Mesendoderm (in vitro differentiated cells): Measurements from ENCODE around the gene ARHGAP26.
A peak's percentile ranks its signal among the peaks of the same experiment; 100 is the strongest.

Experiments
- DNase-seq: peaks from one replicate; pipeline ENCODE4 v3.0.0; 2013
- H2AK5ac ChIP-seq: 2 replicates; pipeline ENCODE4 v1.6.1; 2013; ENCODE audit warnings: low read length, inconsistent platforms
- H2BK120ac ChIP-seq: 2 replicates; pipeline ENCODE4 v1.6.1; 2013; ENCODE audit warnings: low read depth, mild to moderate bottlenecking, low read length, moderate library complexity, mixed read lengths
- H2BK15ac ChIP-seq: replicated peaks from 2 replicates; pipeline ENCODE4 v1.6.1; 2013; ENCODE audit warnings: low read depth, mild to moderate bottlenecking, moderate library complexity
- H2BK5ac ChIP-seq: 2 replicates; pipeline ENCODE4 v1.6.1; 2013; ENCODE audit warnings: low read length, inconsistent platforms
- H3K18ac ChIP-seq: 2 replicates; pipeline ENCODE4 v1.6.1; 2013; ENCODE audit warnings: mild to moderate bottlenecking, low read length, mixed read lengths
- H3K23ac ChIP-seq: one replicate; pipeline ENCODE4 v1.6.1; 2013; ENCODE audit warnings: low read length
- H3K27ac ChIP-seq: 2 replicates; pipeline ENCODE4 v1.5.1; 2013; ENCODE audit warnings: low read depth, mild to moderate bottlenecking, inconsistent platforms, low read length, moderate library complexity
- H3K27me3 ChIP-seq: 2 replicates; pipeline ENCODE4 v1.6.1; 2013; ENCODE audit warnings: low read length, control low read depth, mild to moderate bottlenecking, inconsistent platforms; ENCODE audit not compliant: insufficient read depth, poor library complexity
- H3K36me3 ChIP-seq: 2 replicates; pipeline ENCODE4 v1.6.1; 2013; ENCODE audit warnings: low read length, inconsistent platforms; ENCODE audit not compliant: control insufficient read depth, insufficient read depth
- H3K4ac ChIP-seq: one replicate; pipeline ENCODE4 v1.6.1; 2013; ENCODE audit warnings: low read depth, mild to moderate bottlenecking, low read length, moderate library complexity
- H3K4me1 ChIP-seq: 2 replicates; pipeline ENCODE4 v1.6.1; 2013; ENCODE audit warnings: low read depth, low read length, inconsistent platforms; ENCODE audit not compliant: control insufficient read depth
- H3K4me2 ChIP-seq: 2 replicates; pipeline ENCODE4 v1.6.1; 2013; ENCODE audit warnings: low read length
- H3K4me3 ChIP-seq: 2 replicates; pipeline ENCODE4 v1.5.1; 2013; ENCODE audit warnings: mild to moderate bottlenecking, low read length
- H3K56ac ChIP-seq: one replicate; pipeline ENCODE4 v1.6.1; 2013; ENCODE audit warnings: low read length
- H3K79me1 ChIP-seq: 2 replicates; pipeline ENCODE4 v1.6.1; 2013; ENCODE audit warnings: low read length, inconsistent platforms
- H3K79me2 ChIP-seq: 2 replicates; pipeline ENCODE4 v1.6.1; 2013; ENCODE audit warnings: mild to moderate bottlenecking, low read length; ENCODE audit not compliant: control insufficient read depth, insufficient read depth
- H3K9ac ChIP-seq: 2 replicates; pipeline ENCODE4 v1.6.1; 2013; ENCODE audit warnings: low read length, inconsistent platforms
- H4K5ac ChIP-seq: one replicate; pipeline ENCODE4 v1.6.1; 2013; ENCODE audit warnings: low read length
- H4K8ac ChIP-seq: one replicate; pipeline ENCODE4 v1.6.1; 2013; ENCODE audit warnings: low read depth, mild to moderate bottlenecking, control low read depth, low read length, moderate library complexity
- WGBS: extraction: QIAGEN DNeasy Blood & Tissue Kit; methylation state at CpG from one replicate; pipeline ENCODE4 v1.1.7; 2013; ENCODE audit warnings: low lambda C conversion rate, missing lambda C conversion rate; ENCODE audit not compliant: insufficient coverage; ENCODE audit errors: extremely low coverage; 5-methylcytosine and 5-hydroxymethylcytosine counted together

Gene ARHGAP26

DNA sequence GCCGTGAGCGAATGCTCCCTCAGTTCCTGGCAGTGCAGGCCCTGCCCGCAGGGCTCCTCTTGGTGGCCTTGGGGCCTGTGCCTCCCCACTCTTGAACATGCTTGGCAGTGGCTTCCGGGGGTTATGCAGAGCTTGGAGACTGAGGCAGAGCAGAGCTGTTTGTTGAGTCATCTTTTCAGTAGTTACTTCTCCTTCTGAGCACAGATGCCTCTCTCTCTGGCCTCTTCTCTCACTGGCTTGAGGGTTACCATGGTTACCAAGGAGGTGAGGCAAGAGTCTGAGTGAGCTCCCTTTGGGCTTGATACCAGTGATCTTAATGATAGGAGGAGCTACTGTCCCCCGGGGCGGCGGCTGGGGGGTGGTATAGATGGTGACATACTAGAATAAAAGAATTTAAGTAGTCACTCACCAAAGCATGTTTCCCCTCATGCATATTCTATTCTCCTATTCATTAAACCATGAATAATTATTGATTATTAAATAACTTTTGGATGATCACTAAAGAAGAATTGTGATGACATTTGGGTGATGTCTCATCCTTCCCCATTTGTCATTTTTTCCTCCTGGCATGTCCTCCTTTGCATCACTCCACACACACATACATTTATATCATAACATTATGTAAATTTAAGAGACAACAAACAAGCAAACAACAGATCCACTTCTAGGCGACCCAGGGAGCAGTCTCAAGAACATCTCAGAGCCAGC, 111.1 kb downstream of the ARHGAP26 start:
- Histone ChIP-seq H3K4me3 (no peak overlapping the region), H3K56ac (no peak overlapping the region), H3K79me1 (no peaks in the 10 kb centered on the region), H4K5ac (no peak overlapping the region), H3K27ac (no peak overlapping the region), H3K18ac (no peak overlapping the region), H2BK120ac (no peak overlapping the region), H3K79me2 (no peaks in the 10 kb centered on the region), H3K4me1 (no peaks in the 10 kb centered on the region), H2BK15ac (no peak overlapping the region), H3K23ac (no peak overlapping the region), H2AK5ac (no peak overlapping the region), H2BK5ac (no peak overlapping the region), H3K27me3 (no peaks in the 10 kb centered on the region), H4K8ac (no peak overlapping the region), H3K4ac (no peak overlapping the region), H3K4me2 (no peak overlapping the region), H3K36me3 (no peaks in the 10 kb centered on the region), H3K9ac (no peak overlapping the region)
- DNase-seq: peak; percentile 95
- no CpG with 5 or more reads among the region's 8 CpGs for WGBS

DNA sequence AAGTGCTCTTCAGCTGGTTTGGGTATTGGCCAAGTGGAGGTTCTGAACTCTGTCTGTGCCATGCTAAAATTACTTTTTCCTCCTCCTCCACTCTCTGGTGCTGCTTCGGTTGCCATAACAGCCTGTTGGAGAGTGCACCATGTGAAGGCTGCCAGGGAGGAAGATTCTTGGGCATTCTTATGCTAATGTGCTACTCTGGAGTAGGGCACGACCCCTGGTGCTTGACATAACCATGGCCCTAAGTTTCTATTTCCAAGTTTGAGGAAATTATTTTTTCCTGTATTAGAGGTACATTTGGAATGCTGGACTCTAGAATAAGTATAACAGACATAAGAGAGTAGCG, 111.6 kb downstream of the ARHGAP26 start:
- no peaks in the 10 kb centered on the region for H3K4me1 ChIP-seq
- no peak overlapping the region for H2BK5ac ChIP-seq
- no peak overlapping the region for H3K4ac ChIP-seq
- H3K27me3 ChIP-seq: no peaks in the 10 kb centered on the region
- no peak overlapping the region for H3K9ac ChIP-seq
- DNase-seq: peak; percentile 72
- no peaks in the 10 kb centered on the region for H3K79me2 ChIP-seq
- H3K56ac ChIP-seq: no peak overlapping the region
- no peak overlapping the region for H4K5ac ChIP-seq
- no peak overlapping the region for H3K18ac ChIP-seq
- no CpG with 5 or more reads among the region's 3 CpGs for WGBS
- H3K36me3 ChIP-seq: no peaks in the 10 kb centered on the region
- H3K79me1 ChIP-seq: no peaks in the 10 kb centered on the region
- no peak overlapping the region for H3K4me2 ChIP-seq
- no peak overlapping the region for H4K8ac ChIP-seq
- H3K4me3 ChIP-seq: no peak overlapping the region
- H2AK5ac ChIP-seq: no peak overlapping the region
- H3K23ac ChIP-seq: no peak overlapping the region
- no peak overlapping the region for H3K27ac ChIP-seq
- no peak overlapping the region for H2BK15ac ChIP-seq
- no peak overlapping the region for H2BK120ac ChIP-seq

DNA sequence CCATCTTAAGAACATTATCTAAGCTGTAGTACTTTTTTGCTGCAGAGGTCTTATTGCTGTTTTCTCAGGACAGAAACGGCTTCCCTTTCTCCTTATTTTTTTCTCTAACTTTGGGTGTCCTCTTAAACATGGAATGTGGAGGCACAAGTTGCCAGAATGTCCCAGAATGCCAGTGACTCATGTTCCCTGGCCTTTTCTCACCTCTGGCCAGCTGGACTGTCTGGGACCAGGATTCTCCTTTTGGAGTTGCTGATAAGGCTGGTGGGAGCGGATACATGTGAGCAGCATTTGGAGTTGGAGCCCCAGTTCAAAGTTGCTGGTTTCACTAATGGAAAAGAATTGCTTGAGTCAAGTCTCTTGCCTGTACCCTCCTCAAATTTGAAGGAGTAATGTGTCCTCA, 112.8 kb downstream of the ARHGAP26 start:
- H4K8ac ChIP-seq: no peak overlapping the region
- WGBS: no CpG with 5 or more reads among the region's 2 CpGs
- H4K5ac ChIP-seq: no peak overlapping the region
- no peaks in the 10 kb centered on the region for H3K79me2 ChIP-seq
- H3K4ac ChIP-seq: no peak overlapping the region
- no peak overlapping the region for H3K27ac ChIP-seq
- no peak for DNase-seq
- no peak overlapping the region for H2BK120ac ChIP-seq
- H3K9ac ChIP-seq: no peak overlapping the region
- no peak overlapping the region for H2BK15ac ChIP-seq
- H2AK5ac ChIP-seq: no peak overlapping the region
- H3K23ac ChIP-seq: no peak overlapping the region
- no peak overlapping the region for H3K18ac ChIP-seq
- H3K4me3 ChIP-seq: no peak overlapping the region
- no peaks in the 10 kb centered on the region for H3K4me1 ChIP-seq
- no peaks in the 10 kb centered on the region for H3K36me3 ChIP-seq
- H3K27me3 ChIP-seq: no peaks in the 10 kb centered on the region
- H2BK5ac ChIP-seq: no peak overlapping the region
- H3K79me1 ChIP-seq: no peaks in the 10 kb centered on the region
- H3K56ac ChIP-seq: no peak overlapping the region
- H3K4me2 ChIP-seq: no peak overlapping the region

DNA sequence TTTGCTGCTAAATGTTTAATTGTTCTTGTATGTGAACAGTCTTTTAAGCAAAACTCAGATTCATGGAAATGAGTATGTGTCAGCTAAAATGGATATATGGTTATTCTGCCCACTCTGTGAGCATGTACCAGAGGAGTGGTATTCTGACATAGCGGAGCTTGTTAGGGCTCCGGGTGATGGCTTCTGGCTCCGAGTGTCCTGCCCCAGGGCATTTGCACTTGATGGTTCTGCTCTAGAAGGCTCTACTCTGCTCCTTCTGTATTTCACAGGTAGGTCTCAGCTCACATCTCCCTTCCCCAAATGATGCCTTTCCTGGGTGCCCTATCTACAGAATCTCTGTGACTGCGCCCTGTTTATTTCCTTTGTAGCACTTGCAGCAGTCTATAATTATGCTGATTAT, 113.3 kb downstream of the ARHGAP26 start:
- H4K8ac ChIP-seq: no peak overlapping the region
- H2BK5ac ChIP-seq: no peak overlapping the region
- no peak overlapping the region for H3K4me2 ChIP-seq
- no peak overlapping the region for H3K18ac ChIP-seq
- DNase-seq: no peak
- no CpG with 5 or more reads among the region's 4 CpGs for WGBS
- H2BK120ac ChIP-seq: no peak overlapping the region
- H3K4me3 ChIP-seq: no peak overlapping the region
- no peak overlapping the region for H3K27ac ChIP-seq
- no peaks in the 10 kb centered on the region for H3K36me3 ChIP-seq
- H3K56ac ChIP-seq: no peak overlapping the region
- no peak overlapping the region for H3K23ac ChIP-seq
- no peak overlapping the region for H2BK15ac ChIP-seq
- no peaks in the 10 kb centered on the region for H3K4me1 ChIP-seq
- H3K79me2 ChIP-seq: no peaks in the 10 kb centered on the region
- no peaks in the 10 kb centered on the region for H3K79me1 ChIP-seq
- H3K9ac ChIP-seq: no peak overlapping the region
- no peak overlapping the region for H2AK5ac ChIP-seq
- H3K4ac ChIP-seq: no peak overlapping the region
- H4K5ac ChIP-seq: no peak overlapping the region
- no peaks in the 10 kb centered on the region for H3K27me3 ChIP-seq

DNA sequence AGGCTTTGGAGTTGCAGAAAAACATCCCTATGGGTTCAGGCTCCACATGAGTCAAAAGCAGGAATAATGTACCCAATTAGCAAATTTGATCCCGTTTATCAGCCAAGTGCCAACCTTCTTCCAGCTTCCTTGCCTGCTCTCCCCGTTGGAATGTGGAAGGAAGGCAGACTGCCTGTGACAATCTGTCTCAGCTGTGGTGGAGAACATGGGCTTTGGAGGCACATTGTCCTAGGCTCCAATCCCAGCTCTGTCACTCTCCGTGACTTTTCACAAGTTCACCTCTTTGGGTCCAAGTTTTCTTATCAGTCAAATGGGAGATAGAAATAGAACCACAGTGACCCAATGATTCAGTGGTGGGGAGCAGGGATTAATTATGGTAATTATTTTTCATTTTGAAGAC, 113.9 kb downstream of the ARHGAP26 start:
- H3K56ac ChIP-seq: no peak overlapping the region
- no peak overlapping the region for H2BK15ac ChIP-seq
- no peaks in the 10 kb centered on the region for H3K79me1 ChIP-seq
- H3K18ac ChIP-seq: no peak overlapping the region
- H2BK120ac ChIP-seq: no peak overlapping the region
- no peak overlapping the region for H2AK5ac ChIP-seq
- no peak overlapping the region for H3K23ac ChIP-seq
- H3K4me2 ChIP-seq: no peak overlapping the region
- no peaks in the 10 kb centered on the region for H3K27me3 ChIP-seq
- WGBS: no CpG with 5 or more reads among the region's 3 CpGs
- H3K4me3 ChIP-seq: no peak overlapping the region
- no peaks in the 10 kb centered on the region for H3K4me1 ChIP-seq
- no peak overlapping the region for H3K27ac ChIP-seq
- H3K4ac ChIP-seq: no peak overlapping the region
- DNase-seq: peak; percentile 42
- H4K5ac ChIP-seq: no peak overlapping the region
- no peak overlapping the region for H2BK5ac ChIP-seq
- no peak overlapping the region for H3K9ac ChIP-seq
- no peaks in the 10 kb centered on the region for H3K79me2 ChIP-seq
- no peak overlapping the region for H4K8ac ChIP-seq
- no peaks in the 10 kb centered on the region for H3K36me3 ChIP-seq

DNA sequence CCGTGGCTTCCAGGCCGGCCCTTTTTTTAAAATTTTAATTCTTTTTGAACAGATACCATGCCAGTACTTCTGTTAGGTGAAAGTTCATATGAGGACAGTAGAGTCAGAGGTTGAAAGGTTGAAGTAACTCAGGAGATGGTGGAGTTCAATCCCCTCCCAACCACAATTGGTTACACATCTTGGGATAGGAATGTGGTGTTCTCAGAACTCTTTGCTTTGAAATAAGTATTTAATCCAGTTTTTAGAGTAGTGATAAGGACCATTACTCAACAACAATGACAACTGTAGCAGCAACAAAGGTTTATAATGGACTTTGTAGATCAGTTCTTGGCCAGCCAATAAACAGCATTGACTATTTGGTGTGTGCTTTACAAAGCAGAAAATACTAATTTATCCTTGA, 116.0 kb downstream of the ARHGAP26 start:
- H3K9ac ChIP-seq: no peak overlapping the region
- no peak overlapping the region for H3K18ac ChIP-seq
- H2BK5ac ChIP-seq: no peak overlapping the region
- no peak overlapping the region for H3K4ac ChIP-seq
- H3K4me3 ChIP-seq: no peak overlapping the region
- no peak overlapping the region for H4K5ac ChIP-seq
- no CpG with 5 or more reads among the region's 2 CpGs for WGBS
- H3K23ac ChIP-seq: no peak overlapping the region
- no peaks in the 10 kb centered on the region for H3K79me2 ChIP-seq
- H2BK120ac ChIP-seq: no peak overlapping the region
- H3K4me2 ChIP-seq: no peak overlapping the region
- no peaks in the 10 kb centered on the region for H3K36me3 ChIP-seq
- no peak overlapping the region for H3K27ac ChIP-seq
- H3K79me1 ChIP-seq: no peaks in the 10 kb centered on the region
- no peak overlapping the region for H2AK5ac ChIP-seq
- no peak overlapping the region for H3K56ac ChIP-seq
- H2BK15ac ChIP-seq: no peak overlapping the region
- H3K4me1 ChIP-seq: no peaks in the 10 kb centered on the region
- no peaks in the 10 kb centered on the region for H3K27me3 ChIP-seq
- no peak for DNase-seq
- H4K8ac ChIP-seq: no peak overlapping the region
